ENCODE measurements around the gene MLLT6.

GRCh38 chr17:38676706-38677504 is 28.2 kb upstream of the MLLT6 start:
- TF ChIP-seq POLR2A (IDR thresholded peaks at IDR 0.05; ENCODE audit: low read depth) (no peak), CTCF (IDR thresholded peaks at IDR 0.05) (peak; percentile 97 to 100 (median 99)), POLR2AphosphoS5 (IDR thresholded peaks at IDR 0.05) (peak; percentile 48 to 76)

Data from esophagus muscularis mucosa (tissue), 3 donors.